Measurements from ENCODE around the gene NFKBIA. TPM values are rescaled to one million over a fixed set of nuclear protein-coding genes. Genes with fewer than 3 reads are reported as not detected.
"Not testable (repeated sequence)": the region's sequence is repeated elsewhere in the genome, so short reads cannot be mapped to it uniquely, and the experiment has no call there.

The NFKBIA gene, protein sequence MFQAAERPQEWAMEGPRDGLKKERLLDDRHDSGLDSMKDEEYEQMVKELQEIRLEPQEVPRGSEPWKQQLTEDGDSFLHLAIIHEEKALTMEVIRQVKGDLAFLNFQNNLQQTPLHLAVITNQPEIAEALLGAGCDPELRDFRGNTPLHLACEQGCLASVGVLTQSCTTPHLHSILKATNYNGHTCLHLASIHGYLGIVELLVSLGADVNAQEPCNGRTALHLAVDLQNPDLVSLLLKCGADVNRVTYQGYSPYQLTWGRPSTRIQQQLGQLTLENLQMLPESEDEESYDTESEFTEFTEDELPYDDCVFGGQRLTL
- total RNA-seq (2014; rRNA removed; shearing (Covaris generic)): 115 and 172 TPM in 2 replicates

DNA sequence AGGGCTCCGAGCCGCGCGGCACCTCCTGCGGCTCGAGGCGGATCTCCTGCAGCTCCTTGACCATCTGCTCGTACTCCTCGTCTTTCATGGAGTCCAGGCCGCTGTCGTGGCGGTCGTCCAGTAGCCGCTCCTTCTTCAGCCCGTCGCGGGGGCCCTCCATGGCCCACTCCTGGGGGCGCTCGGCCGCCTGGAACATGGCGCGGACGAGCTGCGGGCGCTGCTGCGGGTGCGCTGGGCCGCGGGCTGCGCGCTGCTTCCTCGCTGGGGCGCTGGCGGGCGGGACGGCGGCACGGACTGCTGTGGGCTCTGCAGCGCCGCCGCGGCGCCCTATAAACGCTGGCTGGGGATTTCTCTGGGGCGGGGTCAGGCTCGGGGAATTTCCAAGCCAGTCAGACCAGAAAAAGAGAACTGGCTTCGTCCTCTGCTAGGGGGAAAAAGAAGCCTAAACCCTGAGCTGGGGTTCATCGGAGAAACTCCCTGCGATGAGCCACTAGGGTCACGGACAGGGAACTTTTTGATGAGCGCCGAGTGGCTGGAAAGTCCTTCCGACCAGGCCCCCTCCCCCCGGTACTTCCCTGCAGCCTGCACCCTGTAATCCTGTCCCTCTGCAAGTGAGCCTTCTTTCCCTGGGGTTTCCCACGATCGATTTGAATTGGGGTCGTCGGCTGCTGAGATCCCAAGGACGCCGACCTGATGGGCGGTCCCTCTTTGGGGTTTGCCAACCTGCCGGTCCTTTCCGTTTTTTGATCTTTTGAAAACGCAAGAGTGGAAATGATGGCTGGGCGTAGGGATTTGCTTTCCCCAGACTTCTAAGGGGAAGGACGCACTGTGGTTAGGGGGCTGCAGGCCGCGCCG, at the start of gene NFKBIA:
Gene NFKBIA, minus strand, starts transcription at position 301 of the 855 bp plus-strand sequence. Its CDS starts 105 bp downstream, at position 196.
- peaks cover 33% of the 10 kb centered on the region for H3K4me1 ChIP-seq (replicated peaks)
- H3K27me3 ChIP-seq (replicated peaks): no peaks in the 10 kb centered on the region
- DNase-seq (ENCODE audit: low read depth in 1 of 2, low spot score in 2 of 2): peak; percentile 90 to 91
- H3K36me3 ChIP-seq: peaks cover 45% of the 10 kb centered on the region
- no peaks in the 10 kb centered on the region for H3K9me3 ChIP-seq (replicated peaks)
- peak within 1 kb of the TSS; percentile 93 for H3K27ac ChIP-seq
- H3K4me3 ChIP-seq: peak within 1 kb of the TSS; percentile 93

- Histone ChIP-seq H3K27ac (no peak overlapping the region), H3K36me3 (no peaks in the 10 kb centered on the region)
Observed at GRCh38 chr14:35446450-35446849, 41.9 kb upstream of the NFKBIA start.

DNA sequence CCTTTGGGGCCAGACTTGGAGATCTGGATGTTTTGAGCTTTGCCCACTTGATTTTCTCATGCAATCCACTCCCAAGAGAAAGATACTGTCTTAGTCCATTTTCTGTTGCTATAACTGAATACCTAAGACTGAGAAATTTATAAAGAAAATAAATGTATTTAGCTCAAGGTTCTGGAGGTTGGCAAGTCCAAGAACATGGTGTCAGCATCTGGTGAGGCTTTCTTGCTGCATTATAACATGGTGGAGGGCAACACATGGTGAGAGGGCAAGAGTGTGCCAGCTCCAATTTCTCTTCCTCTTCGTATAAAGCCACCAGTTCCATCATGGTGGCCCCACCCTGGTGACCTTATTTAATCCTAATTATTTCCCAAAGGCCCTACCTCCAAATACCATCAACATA, 39.6 kb upstream of the NFKBIA start:
- H3K4me1 ChIP-seq (replicated peaks): no peaks in the 10 kb centered on the region
- H3K4me3 ChIP-seq: no peak overlapping the region
- no peak overlapping the region for H3K27ac ChIP-seq
- H3K9me3 ChIP-seq (replicated peaks): no peaks in the 10 kb centered on the region
- DNase-seq (ENCODE audit: low read depth in 1 of 2, low spot score in 2 of 2): no peak
- no peaks in the 10 kb centered on the region for H3K27me3 ChIP-seq (replicated peaks)
- no peaks in the 10 kb centered on the region for H3K36me3 ChIP-seq

More at GRCh38 chr14:35446450-35446849, 41.9 kb upstream of the NFKBIA start:
- no peaks in the 10 kb centered on the region for H3K27me3 ChIP-seq (replicated peaks)
- no peak overlapping the region for H3K4me3 ChIP-seq
- H3K9me3 ChIP-seq (replicated peaks): no peaks in the 10 kb centered on the region
- no peak for DNase-seq (ENCODE audit: low read depth in 1 of 2, low spot score in 2 of 2)
- no peaks in the 10 kb centered on the region for H3K4me1 ChIP-seq (replicated peaks)

- Histone ChIP-seq H3K36me3 (no peaks in the 10 kb centered on the region), H3K4me1 (replicated peaks) (no peaks in the 10 kb centered on the region), H3K4me3 (no peak overlapping the region), H3K27me3 (replicated peaks) (no peaks in the 10 kb centered on the region), H3K9me3 (replicated peaks) (no peaks in the 10 kb centered on the region), H3K27ac (no peak overlapping the region)
- no peak for DNase-seq (ENCODE audit: low read depth in 1 of 2, low spot score in 2 of 2)
Observed at GRCh38 chr14:35441160-35441559, 36.6 kb upstream of the NFKBIA start.

DNA sequence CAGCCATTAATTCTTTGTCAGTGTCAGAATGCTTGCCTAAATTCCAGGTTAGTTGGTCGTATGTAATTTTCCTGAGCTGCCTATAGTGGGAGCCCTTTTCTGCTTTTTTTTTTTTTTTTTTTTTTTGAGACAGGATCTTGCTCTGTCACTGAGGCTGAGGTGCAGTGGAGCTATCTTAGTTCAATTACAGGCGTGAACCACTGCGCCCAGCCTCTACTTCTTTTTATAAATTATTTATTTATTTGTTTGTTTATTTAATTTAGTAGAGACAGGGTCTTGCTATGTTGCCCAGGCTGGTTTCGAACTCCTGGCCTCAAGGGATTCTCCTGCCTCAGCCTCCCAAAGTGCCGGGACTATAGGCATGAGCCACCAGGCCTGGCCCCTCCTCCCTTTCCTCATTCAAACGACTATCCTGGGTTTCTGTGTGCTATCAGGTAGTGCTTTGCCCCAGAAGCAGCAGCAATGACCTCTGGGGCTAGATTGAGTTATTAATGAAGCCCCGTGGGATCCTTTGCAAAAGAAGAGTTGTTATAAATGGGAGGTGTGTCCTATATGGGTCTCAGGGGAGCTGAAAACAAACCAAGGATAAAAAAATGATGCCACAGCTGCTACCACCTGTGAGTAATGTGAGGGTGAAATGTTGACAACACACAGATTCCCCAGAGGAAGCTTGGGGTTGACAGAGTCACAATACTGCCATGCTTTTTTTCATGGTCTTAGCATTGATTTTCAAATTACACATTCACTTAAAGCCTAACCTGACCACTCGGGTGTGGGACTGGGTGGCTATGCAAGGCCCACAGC, 34.6 kb upstream of the NFKBIA start:
- Histone ChIP-seq H3K27ac (no peak overlapping the region), H3K4me3 (no peak overlapping the region), H3K9me3 (replicated peaks) (no peaks in the 10 kb centered on the region), H3K4me1 (replicated peaks) (peaks cover 4% of the 10 kb centered on the region; the same call in 1 of the 2 replicates), H3K36me3 (no peaks in the 10 kb centered on the region), H3K27me3 (replicated peaks) (no peaks in the 10 kb centered on the region)
- no peak for DNase-seq (ENCODE audit: low read depth in 1 of 2, low spot score in 2 of 2)

DNA sequence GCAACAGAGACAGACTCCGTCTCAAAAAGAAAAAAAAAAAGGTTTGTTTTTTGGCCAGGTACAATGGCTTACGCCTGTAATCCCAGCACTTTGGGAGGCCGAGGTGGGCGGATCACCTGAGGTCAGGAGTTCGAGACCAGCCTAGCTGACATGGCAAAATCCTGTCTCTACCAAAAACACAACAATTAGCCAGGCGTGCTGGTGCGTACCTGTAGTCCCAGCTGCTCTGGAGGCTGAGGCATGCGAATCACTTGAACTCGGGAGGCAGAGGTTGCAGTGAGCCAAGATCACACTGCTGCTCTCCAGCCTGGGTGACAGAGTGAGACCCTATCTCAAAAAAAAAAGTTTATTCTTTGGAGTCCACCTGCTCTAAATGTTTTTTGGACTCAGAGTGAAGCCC, 33.9 kb upstream of the NFKBIA start:
- not testable (repeated sequence) for H3K4me3 ChIP-seq; H3K4me1 ChIP-seq (replicated peaks); DNase-seq (ENCODE audit: low read depth in 1 of 2, low spot score in 2 of 2); H3K9me3 ChIP-seq (replicated peaks); H3K27me3 ChIP-seq (replicated peaks); H3K27ac ChIP-seq; H3K36me3 ChIP-seq

DNA sequence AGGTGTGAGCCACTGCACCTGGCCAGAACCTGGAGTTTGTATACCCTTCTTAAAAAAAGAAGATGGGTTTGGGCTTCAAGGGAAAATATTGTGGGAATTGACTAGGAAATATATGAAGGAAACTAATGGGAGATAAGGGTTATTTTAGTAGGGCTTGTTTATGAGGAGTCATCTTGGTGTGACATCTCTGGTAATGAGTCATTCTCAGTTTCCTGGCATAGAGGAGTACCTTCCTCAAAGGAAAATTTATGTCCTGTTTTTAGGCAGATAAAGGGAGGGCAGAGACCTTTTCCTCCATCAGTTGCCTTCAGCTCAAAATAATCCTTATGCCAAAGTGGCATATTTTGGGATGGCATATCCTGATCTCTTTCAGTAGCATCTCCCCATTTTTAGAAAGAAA, 30.6 kb upstream of the NFKBIA start:
- DNase-seq (ENCODE audit: low read depth in 1 of 2, low spot score in 2 of 2): no peak
- H3K27ac ChIP-seq: no peak overlapping the region
- H3K9me3 ChIP-seq (replicated peaks): no peaks in the 10 kb centered on the region
- peaks cover 4% of the 10 kb centered on the region; the same call in 1 of the 2 replicates for H3K4me1 ChIP-seq (replicated peaks)
- H3K36me3 ChIP-seq: no peaks in the 10 kb centered on the region
- H3K4me3 ChIP-seq: no peak overlapping the region
- no peaks in the 10 kb centered on the region for H3K27me3 ChIP-seq (replicated peaks)

DNA sequence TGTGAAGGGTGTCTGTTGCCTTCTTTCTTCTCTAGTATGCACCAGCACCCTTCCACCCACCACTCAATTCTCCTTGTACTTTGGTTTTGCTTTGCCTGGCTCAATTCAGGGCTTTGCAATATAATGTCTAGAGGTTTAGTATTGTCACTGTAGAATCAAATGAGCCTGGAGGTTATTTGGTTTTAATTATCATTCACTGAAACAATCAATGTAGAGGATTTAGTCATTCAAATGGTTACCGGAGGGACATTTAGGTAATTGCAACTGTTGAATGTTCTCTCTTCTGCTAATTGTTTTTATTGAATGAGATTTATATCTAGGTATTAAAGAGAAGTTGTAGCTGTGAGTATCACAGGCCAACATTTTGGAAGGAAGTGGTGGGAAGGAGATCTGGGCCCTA, 29.3 kb upstream of the NFKBIA start:
- no peaks in the 10 kb centered on the region for H3K9me3 ChIP-seq (replicated peaks)
- no peaks in the 10 kb centered on the region for H3K27me3 ChIP-seq (replicated peaks)
- peaks cover 4% of the 10 kb centered on the region; the same call in 1 of the 2 replicates for H3K4me1 ChIP-seq (replicated peaks)
- H3K36me3 ChIP-seq: no peaks in the 10 kb centered on the region
- H3K4me3 ChIP-seq: no peak overlapping the region
- H3K27ac ChIP-seq: no peak overlapping the region
- DNase-seq (ENCODE audit: low read depth in 1 of 2, low spot score in 2 of 2): no peak

DNA sequence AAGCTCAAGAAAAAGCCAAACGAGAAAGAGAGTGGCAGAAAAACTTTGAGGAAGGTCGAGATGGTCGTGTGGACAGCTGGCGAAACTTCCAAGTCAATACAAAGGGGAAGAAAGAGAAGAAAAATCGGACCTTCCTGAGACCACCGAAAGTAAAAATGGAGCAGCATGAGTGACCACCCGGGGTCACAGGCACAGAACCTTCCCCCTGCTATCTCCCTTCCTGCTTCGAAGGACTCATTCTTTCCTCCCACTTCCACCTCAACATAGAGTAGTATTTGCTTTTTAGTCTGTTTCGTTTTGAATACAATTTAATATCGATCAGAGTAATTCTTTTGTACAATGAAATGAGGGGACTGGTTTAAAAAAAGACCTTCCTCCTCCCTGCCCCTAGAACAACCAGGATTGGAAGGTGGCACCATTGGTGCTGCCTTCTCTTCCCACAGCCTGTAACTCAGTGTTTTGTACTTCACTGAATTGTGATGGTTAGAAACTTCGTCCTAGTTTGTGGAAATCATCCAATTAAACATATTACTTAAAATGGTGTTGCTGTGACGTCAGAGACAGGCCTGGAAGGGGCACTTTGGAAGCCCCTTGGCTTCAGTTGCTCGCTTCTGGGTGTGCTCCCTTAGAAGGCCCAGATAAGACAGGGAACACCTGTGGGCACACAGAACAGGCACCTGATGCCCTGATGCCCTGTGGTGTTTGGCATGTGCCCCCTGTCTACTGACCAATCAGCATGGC, 26.1 kb upstream of the NFKBIA start:
- Histone ChIP-seq H3K27ac (no peak overlapping the region), H3K9me3 (replicated peaks) (no peaks in the 10 kb centered on the region; the same call in 1 of the 2 replicates), H3K27me3 (replicated peaks) (no peaks in the 10 kb centered on the region), H3K4me1 (replicated peaks) (peaks cover 4% of the 10 kb centered on the region; the same call in 1 of the 2 replicates), H3K4me3 (no peak overlapping the region), H3K36me3 (no peaks in the 10 kb centered on the region)
- no peak for DNase-seq (ENCODE audit: low read depth in 1 of 2, low spot score in 2 of 2)

- Histone ChIP-seq H3K4me1 (replicated peaks) (0 out of 2 replicates have a peak, but pooled peaks cover under 1% of the 10 kb centered on the region), H3K27ac (no peak overlapping the region), H3K27me3 (replicated peaks) (no peaks in the 10 kb centered on the region), H3K36me3 (no peaks in the 10 kb centered on the region), H3K9me3 (replicated peaks) (no peaks in the 10 kb centered on the region; the same call in 1 of the 2 replicates), H3K4me3 (no peak overlapping the region)
- DNase-seq (ENCODE audit: low read depth in 1 of 2, low spot score in 2 of 2): no peak
Observed at GRCh38 chr14:35429951-35430350, 25.4 kb upstream of the NFKBIA start.

GRCh38 chr14:35425850-35426249, 21.3 kb upstream of the NFKBIA start:
- Histone ChIP-seq H3K9me3 (replicated peaks) (no peaks in the 10 kb centered on the region; the same call in 1 of the 2 replicates), H3K27me3 (replicated peaks) (no peaks in the 10 kb centered on the region), H3K4me3 (no peak overlapping the region), H3K4me1 (replicated peaks) (no peaks in the 10 kb centered on the region), H3K27ac (no peak overlapping the region), H3K36me3 (no peaks in the 10 kb centered on the region)
- DNase-seq (ENCODE audit: low read depth in 1 of 2, low spot score in 2 of 2): no peak

GRCh38 chr14:35423621-35424020, 19.1 kb upstream of the NFKBIA start:
- Histone ChIP-seq H3K4me1 (replicated peaks) (peaks cover 16% of the 10 kb centered on the region), H3K9me3 (replicated peaks) (no peaks in the 10 kb centered on the region; the same call in 1 of the 2 replicates), H3K4me3 (no peak overlapping the region), H3K27ac (no peak overlapping the region), H3K36me3 (no peaks in the 10 kb centered on the region), H3K27me3 (replicated peaks) (no peaks in the 10 kb centered on the region)
- DNase-seq (ENCODE audit: low read depth in 1 of 2, low spot score in 2 of 2): no peak
